HuH-7.5 (cell line): ENCODE measurements around the gene ZFAND3.
A peak's percentile ranks its signal among the peaks of the same experiment; 100 is the strongest.

Experiments used
- DNase-seq: peaks from one replicate; pipeline ENCODE4 v3.0.0; 2011; ENCODE audit warnings: low spot score

Gene ZFAND3

GRCh38 chr6:37894585-37894984 is 75.1 kb downstream of the ZFAND3 start:
- no peak for DNase-seq

- no peak for DNase-seq
Measured at GRCh38 chr6:37897321-37897720, 77.8 kb downstream of the ZFAND3 start.

- no peak for DNase-seq
Measured at GRCh38 chr6:37897818-37898515, 78.4 kb downstream of the ZFAND3 start.

GRCh38 chr6:37903351-37904340 is 84.1 kb downstream of the ZFAND3 start:
- DNase-seq = no peak

GRCh38 chr6:37904590-37904989 is 85.1 kb downstream of the ZFAND3 start:
- no peak for DNase-seq

- no peak for DNase-seq
Measured at GRCh38 chr6:37906121-37906520, 86.6 kb downstream of the ZFAND3 start.

GRCh38 chr6:37910998-37911397 is 91.5 kb downstream of the ZFAND3 start:
- DNase-seq = no peak

GRCh38 chr6:37913210-37913609 is 93.7 kb downstream of the ZFAND3 start:
- DNase-seq = no peak

GRCh38 chr6:37915463-37915862 is 95.9 kb downstream of the ZFAND3 start:
- no peak for DNase-seq

- DNase-seq = no peak
Measured at GRCh38 chr6:37916149-37916548, 96.6 kb downstream of the ZFAND3 start.

- DNase-seq = no peak
Measured at GRCh38 chr6:37916675-37917074, 97.1 kb downstream of the ZFAND3 start.

GRCh38 chr6:37917566-37917965 is 98.0 kb downstream of the ZFAND3 start:
- no peak for DNase-seq

GRCh38 chr6:37919417-37920157 is 100.1 kb downstream of the ZFAND3 start:
- no peak for DNase-seq

- DNase-seq = peak; percentile 20
Measured at GRCh38 chr6:37920667-37921066, 101.1 kb downstream of the ZFAND3 start.

- no peak for DNase-seq
Measured at GRCh38 chr6:37922563-37922962, 103.0 kb downstream of the ZFAND3 start.

- DNase-seq = no peak
Measured at GRCh38 chr6:37923514-37923913, 104.0 kb downstream of the ZFAND3 start.

GRCh38 chr6:37926661-37927060 is 107.1 kb downstream of the ZFAND3 start:
- no peak for DNase-seq

- DNase-seq = no peak
Measured at GRCh38 chr6:37928217-37928616, 108.7 kb downstream of the ZFAND3 start.

- no peak for DNase-seq
Measured at GRCh38 chr6:37930288-37930971, 110.9 kb downstream of the ZFAND3 start.

- no peak for DNase-seq
Measured at GRCh38 chr6:37931066-37931465, 111.5 kb downstream of the ZFAND3 start.

GRCh38 chr6:37934276-37934675 is 114.7 kb downstream of the ZFAND3 start:
- DNase-seq = no peak

- no peak for DNase-seq
Measured at GRCh38 chr6:37936150-37936549, 116.6 kb downstream of the ZFAND3 start.
